ENCODE results near the gene SLC6A12.

- no peak for TF ChIP-seq POLR2A (IDR thresholded peaks at IDR 0.05)
- TF ChIP-seq CTCF (IDR thresholded peaks at IDR 0.05): no peak
- no peak for TF ChIP-seq EP300 (IDR thresholded peaks at IDR 0.05)
- TF ChIP-seq POLR2AphosphoS5 (IDR thresholded peaks at IDR 0.05): no peak
These were observed 19.7 kb downstream of the SLC6A12 start for GRCh38 chr12:194276-194675.
